HEK293T (cell line): ENCODE data around the gene MYL12B.

ENCODE experiments used
- ARNT ChIP-seq: fragments of 450-650 bp; IDR thresholded peaks from 2 replicates; pipeline ENCODE4 v1.6.1; 2017; ENCODE audit warnings: mild to moderate bottlenecking
- BHLHE40 ChIP-seq: fragments of 450-650 bp; IDR thresholded peaks from 2 replicates; pipeline ENCODE4 v1.6.1; 2016; ENCODE audit warnings: mild to moderate bottlenecking, moderate library complexity, borderline replicate concordance
- ELF4 ChIP-seq: fragments of 450-650 bp; IDR thresholded peaks from 2 replicates; pipeline ENCODE4 v1.6.1; 2017; ENCODE audit warnings: antibody characterized with exemption
- FOXA1 ChIP-seq: fragments of 450-650 bp; IDR thresholded peaks from 2 replicates; pipeline ENCODE4 v1.6.1; 2016; ENCODE audit warnings: mild to moderate bottlenecking
- FOXK2 ChIP-seq: fragments of 450-650 bp; IDR thresholded peaks from 2 replicates; pipeline ENCODE4 v1.6.1; 2016; ENCODE audit warnings: mild to moderate bottlenecking
- HDGF ChIP-seq: fragments of 450-650 bp; IDR thresholded peaks from 2 replicates; pipeline ENCODE4 v1.6.1; 2017; ENCODE audit warnings: antibody characterized with exemption, borderline replicate concordance
- NFRKB ChIP-seq: fragments of 450-650 bp; IDR thresholded peaks from 2 replicates; pipeline ENCODE4 v1.6.1; 2016; ENCODE audit warnings: mild to moderate bottlenecking, moderate library complexity
- SP1 ChIP-seq: fragments of 450-650 bp; IDR thresholded peaks from 2 replicates; pipeline ENCODE4 v1.6.1; 2017
- SUZ12 ChIP-seq: fragments of 450-650 bp; IDR thresholded peaks from 2 replicates; pipeline ENCODE4 v1.6.1; 2016; ENCODE audit warnings: mild to moderate bottlenecking
- TF ChIP-seq, protein P1 (sequence below): fragments of 450-650 bp; IDR thresholded peaks from 2 replicates; pipeline ENCODE4 v1.6.1; 2016

DNA sequence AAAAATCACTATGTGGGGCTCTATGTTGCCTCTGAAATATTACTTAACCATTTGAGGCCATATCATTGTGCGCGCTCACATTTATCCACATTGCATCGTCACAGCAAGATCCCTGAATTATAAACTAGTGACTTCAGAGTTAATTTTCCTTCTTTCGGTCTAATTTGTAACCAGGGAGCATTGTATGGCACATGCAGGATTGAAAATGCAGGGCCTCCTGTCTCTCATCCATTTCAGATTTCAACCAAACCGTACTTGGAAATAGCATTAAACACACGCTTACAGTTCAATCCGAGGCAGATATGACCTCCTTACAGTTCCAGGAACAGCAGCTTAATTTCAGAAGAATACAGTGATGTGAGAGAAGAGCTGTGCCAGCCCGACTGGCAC is 42.7 kb upstream of the MYL12B start:
- TF ChIP-seq SUZ12 = no peak
- no peak for TF ChIP-seq SP1
- TF ChIP-seq NFRKB = no peak
- no peak for TF ChIP-seq BHLHE40
- TF ChIP-seq, protein P1, sequence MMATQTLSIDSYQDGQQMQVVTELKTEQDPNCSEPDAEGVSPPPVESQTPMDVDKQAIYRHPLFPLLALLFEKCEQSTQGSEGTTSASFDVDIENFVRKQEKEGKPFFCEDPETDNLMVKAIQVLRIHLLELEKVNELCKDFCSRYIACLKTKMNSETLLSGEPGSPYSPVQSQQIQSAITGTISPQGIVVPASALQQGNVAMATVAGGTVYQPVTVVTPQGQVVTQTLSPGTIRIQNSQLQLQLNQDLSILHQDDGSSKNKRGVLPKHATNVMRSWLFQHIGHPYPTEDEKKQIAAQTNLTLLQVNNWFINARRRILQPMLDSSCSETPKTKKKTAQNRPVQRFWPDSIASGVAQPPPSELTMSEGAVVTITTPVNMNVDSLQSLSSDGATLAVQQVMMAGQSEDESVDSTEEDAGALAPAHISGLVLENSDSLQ = no peak
- no peak for TF ChIP-seq HDGF
- no peak for TF ChIP-seq FOXA1
- no peak for TF ChIP-seq ELF4
- no peak for TF ChIP-seq FOXK2
- TF ChIP-seq ARNT = no peak
